Measurements from ENCODE around the gene SALL3. TPM values are rescaled to one million over a fixed set of nuclear protein-coding genes. Genes with fewer than 3 reads are reported as not detected.

The SALL3 gene
- total RNA-seq, 4 donors from 2014 or later: 0.16 TPM; not detected in 3

DNA sequence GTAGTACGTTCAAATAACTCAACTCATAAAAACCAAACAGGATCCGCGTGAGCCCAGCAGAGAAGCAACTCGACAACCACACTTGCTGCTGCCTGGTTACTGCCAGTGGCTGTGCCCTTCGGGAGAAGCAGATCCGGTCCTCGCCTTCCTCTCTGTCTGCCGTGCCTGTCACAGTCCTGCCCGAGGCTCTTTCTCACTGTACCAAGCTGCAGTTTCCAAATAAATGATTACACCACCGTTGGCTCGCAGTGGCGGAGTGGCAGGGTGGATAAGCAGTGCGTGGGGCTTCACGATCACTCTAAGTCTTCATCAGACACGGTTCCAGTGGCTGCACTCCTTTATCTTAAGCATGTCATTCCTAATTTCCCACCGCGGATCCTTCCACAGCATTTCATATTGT lies 26.1 kb upstream of the SALL3 start:
- in situ Hi-C loops (cut with MboI; ENCODE audit: low pct_ligation_motif_present in 1 of 4, low pct_unique_long_range_greater_than_20kb in 1 of 4, low sequenced_read_pairs in 3 of 4): no loop called here
- Histone ChIP-seq H3K4me3 (no peak overlapping the region), H3K27ac (no peak overlapping the region), H3K4me1 (no peaks in the 10 kb centered on the region), H3K27me3 (no peaks in the 10 kb centered on the region), H3K36me3 (no peaks in the 10 kb centered on the region), H3K9me3 (no peaks in the 10 kb centered on the region)
- TF ChIP-seq CTCF (IDR thresholded peaks at IDR 0.05) (no peak), EP300 (IDR thresholded peaks at IDR 0.05; ENCODE audit: low read depth) (no peak), POLR2AphosphoS5 (IDR thresholded peaks at IDR 0.05) (no peak), POLR2A (IDR thresholded peaks at IDR 0.05) (no peak)
- intact Hi-C loops (cut with DNase I; ENCODE audit: low total_unique reads): no loop called here
- 77 to 81% methylated on average over 5 to 17 of the region's 17 CpGs for WGBS, 2 donors (ENCODE audit: low coverage in 1 of 2)
- no peak for DNase-seq

DNA sequence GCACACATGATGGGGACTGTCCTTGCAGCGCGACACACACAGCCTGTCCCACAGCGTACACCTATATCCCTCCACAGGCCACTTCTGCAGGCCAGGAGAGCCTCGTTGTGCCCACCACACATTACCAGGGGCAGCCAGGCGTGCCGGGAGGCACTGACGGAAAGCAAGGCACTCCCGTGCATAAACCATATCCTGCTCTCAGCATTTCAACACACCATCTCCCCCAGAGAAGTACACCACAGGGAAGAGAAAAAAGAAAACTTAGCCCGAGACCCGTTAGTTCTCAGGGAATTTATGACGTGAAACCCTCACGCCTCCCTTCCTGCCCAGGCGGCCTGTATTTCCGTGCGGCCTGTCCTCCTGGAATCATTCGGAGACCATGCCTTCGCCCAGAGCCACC lies 24.6 kb upstream of the SALL3 start:
- WGBS, 2 donors (ENCODE audit: low coverage in 1 of 2): 80 to 90% methylated on average over 2 to 17 of the region's 17 CpGs
- Histone ChIP-seq H3K9me3 (no peaks in the 10 kb centered on the region), H3K27ac (no peak overlapping the region), H3K4me1 (no peaks in the 10 kb centered on the region), H3K36me3 (no peaks in the 10 kb centered on the region), H3K4me3 (no peak overlapping the region), H3K27me3 (no peaks in the 10 kb centered on the region)
- in situ Hi-C loops (cut with MboI; ENCODE audit: low pct_ligation_motif_present in 1 of 4, low pct_unique_long_range_greater_than_20kb in 1 of 4, low sequenced_read_pairs in 3 of 4): no loop called here
- intact Hi-C loops (cut with DNase I; ENCODE audit: low total_unique reads): no loop called here
- TF ChIP-seq POLR2A (IDR thresholded peaks at IDR 0.05): no peak
- no peak for TF ChIP-seq EP300 (IDR thresholded peaks at IDR 0.05; ENCODE audit: low read depth)
- no peak for TF ChIP-seq POLR2AphosphoS5 (IDR thresholded peaks at IDR 0.05)
- no peak for TF ChIP-seq CTCF (IDR thresholded peaks at IDR 0.05)
- no peak for DNase-seq

GRCh38 chr18:78957140-78957539 lies 22.5 kb upstream of the SALL3 start:
- Histone ChIP-seq H3K27ac (no peak overlapping the region), H3K4me1 (no peaks in the 10 kb centered on the region), H3K9me3 (no peaks in the 10 kb centered on the region), H3K36me3 (no peaks in the 10 kb centered on the region), H3K27me3 (no peaks in the 10 kb centered on the region), H3K4me3 (no peak overlapping the region)
- intact Hi-C loops (cut with DNase I; ENCODE audit: low total_unique reads): no loop called here
- no peak for DNase-seq
- TF ChIP-seq EP300 (IDR thresholded peaks at IDR 0.05; ENCODE audit: low read depth): no peak
- TF ChIP-seq POLR2A (IDR thresholded peaks at IDR 0.05): no peak
- TF ChIP-seq CTCF (IDR thresholded peaks at IDR 0.05): no peak
- TF ChIP-seq POLR2AphosphoS5 (IDR thresholded peaks at IDR 0.05): no peak
- in situ Hi-C loops (cut with MboI; ENCODE audit: low pct_ligation_motif_present in 1 of 4, low pct_unique_long_range_greater_than_20kb in 1 of 4, low sequenced_read_pairs in 3 of 4): no loop called here
- 89 to 91% methylated on average over 10 to 14 of the region's 14 CpGs for WGBS, 2 donors (ENCODE audit: low coverage in 1 of 2)

- no peak for DNase-seq
- H3K4me1 ChIP-seq: no peaks in the 10 kb centered on the region
- no peaks in the 10 kb centered on the region for H3K27me3 ChIP-seq
- H3K9me3 ChIP-seq: no peaks in the 10 kb centered on the region
- WGBS, 2 donors (ENCODE audit: low coverage in 1 of 2): 84 to 88% methylated on average over 1 to 6 of the region's 6 CpGs
- TF ChIP-seq EP300 (IDR thresholded peaks at IDR 0.05; ENCODE audit: low read depth) (no peak), POLR2A (IDR thresholded peaks at IDR 0.05) (no peak), CTCF (IDR thresholded peaks at IDR 0.05) (no peak), POLR2AphosphoS5 (IDR thresholded peaks at IDR 0.05) (no peak)
- no peaks in the 10 kb centered on the region for H3K36me3 ChIP-seq
- in situ Hi-C loops (cut with MboI; ENCODE audit: low pct_ligation_motif_present in 1 of 4, low pct_unique_long_range_greater_than_20kb in 1 of 4, low sequenced_read_pairs in 3 of 4) (no loop called here), intact Hi-C loops (cut with DNase I; ENCODE audit: low total_unique reads) (no loop called here)
- H3K4me3 ChIP-seq: no peak overlapping the region
- H3K27ac ChIP-seq: no peak overlapping the region
Measured at GRCh38 chr18:78960709-78961108, 18.9 kb upstream of the SALL3 start.
